Measurements from ENCODE around the gene AADAT.
A peak's percentile ranks its signal among the peaks of the same experiment; 100 is the strongest.
"Not testable (repeated sequence)": the region's sequence is repeated elsewhere in the genome, so short reads cannot be mapped to it uniquely, and the experiment has no call there.

AADAT gene

DNA sequence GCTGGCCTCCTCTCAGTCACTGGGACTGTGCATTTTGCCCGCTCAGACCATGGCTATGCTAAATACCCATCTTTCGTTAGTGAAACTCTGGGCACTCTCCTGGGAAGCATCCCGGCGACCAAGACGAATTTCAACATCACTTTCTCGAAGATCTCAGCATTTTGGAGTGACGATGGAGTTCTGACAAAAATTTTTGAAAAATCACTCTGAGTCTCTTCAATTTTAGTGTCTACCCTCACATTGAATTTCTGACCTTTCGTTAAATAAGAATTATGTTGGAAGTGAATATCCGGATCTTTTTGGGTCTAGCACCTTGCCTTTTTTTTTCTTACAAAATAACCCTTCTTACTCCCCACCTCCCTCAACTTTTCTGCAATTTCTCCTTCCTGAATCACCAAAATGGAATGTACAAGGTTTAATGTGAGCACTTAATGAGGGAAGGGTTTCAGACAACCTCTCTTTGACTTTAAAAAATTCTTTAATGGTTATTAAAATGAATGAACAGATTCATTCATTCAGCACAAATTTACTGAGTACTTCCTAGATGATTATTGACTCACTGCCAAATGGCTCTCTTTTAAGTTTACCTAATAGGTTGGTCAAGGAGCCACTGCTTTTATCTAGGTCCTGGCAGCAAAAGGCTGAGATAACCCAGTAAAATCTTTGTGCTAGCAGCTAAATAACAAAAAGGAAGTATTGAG, 746 bp upstream of the AADAT start:
- DNase-seq (ENCODE audit: extremely low read depth in 1 of 2, low read depth in 1 of 2): no peak

DNA sequence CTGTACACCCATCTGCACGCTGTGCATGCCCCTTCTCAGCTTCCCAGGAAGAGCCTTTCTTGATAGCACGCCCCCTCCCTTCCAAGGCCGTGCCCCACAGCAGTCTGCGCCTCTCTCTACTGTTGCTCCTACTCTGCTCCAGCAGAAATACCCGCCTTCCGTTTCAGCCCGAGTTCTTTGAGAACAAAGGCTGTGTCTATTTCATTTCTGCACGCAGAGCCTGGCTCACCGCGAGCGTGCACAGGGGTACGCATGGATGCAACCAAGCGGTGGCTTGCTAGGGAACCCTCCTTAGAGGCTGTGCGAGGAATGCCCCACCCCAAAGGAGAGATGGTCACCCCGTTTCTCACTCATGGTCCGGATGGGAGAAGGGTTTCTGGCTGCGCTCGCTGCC, 485 bp downstream of the AADAT start:
- no peak for DNase-seq (ENCODE audit: extremely low read depth in 1 of 2, low read depth in 1 of 2)

DNA sequence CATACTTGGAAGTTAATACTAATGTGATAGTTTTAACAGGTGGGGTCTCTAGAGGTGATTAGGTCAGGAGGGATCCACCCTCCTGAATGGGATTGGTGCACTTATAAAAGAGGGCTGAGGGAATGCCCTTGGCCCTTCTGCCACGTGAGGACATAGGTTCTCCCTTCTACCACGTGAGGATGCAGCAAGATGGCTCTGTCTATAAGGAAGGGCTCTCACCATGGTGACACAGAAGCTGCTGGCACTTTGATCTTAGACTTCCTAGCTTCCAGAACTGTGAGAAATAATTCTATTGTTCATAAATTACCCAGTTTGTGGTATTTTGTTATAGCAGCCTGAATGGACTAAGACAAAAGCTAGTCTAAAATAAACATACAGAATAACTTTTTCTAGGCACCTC, 1.0 kb downstream of the AADAT start:
- DNase-seq (ENCODE audit: extremely low read depth in 1 of 2, low read depth in 1 of 2): no peak

DNA sequence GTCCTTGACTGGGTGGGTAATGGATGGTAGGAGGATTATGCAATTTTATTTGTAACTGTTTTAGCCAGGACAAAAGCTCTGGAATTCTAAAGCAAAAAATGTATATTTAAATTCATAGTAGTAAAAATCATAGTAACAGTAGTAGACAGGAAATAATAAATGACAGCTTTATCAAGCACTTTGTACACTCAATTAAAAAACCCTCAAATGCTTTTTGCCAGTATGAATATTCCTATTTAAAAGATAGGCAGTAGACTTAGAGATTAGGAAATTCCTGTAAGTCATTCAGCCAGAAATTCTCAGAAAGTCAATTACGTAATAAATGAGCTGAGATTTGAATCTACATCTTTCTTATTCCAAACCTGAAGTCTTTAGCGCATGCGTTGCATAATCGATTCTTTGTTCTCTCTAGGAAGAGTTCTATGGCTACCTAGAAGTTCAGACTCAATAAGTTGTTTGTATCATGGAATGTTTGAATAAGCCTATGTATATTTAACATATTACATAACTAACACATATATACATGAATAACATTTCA, 2.5 kb downstream of the AADAT start:
- DNase-seq (ENCODE audit: extremely low read depth in 1 of 2, low read depth in 1 of 2): no peak

DNA sequence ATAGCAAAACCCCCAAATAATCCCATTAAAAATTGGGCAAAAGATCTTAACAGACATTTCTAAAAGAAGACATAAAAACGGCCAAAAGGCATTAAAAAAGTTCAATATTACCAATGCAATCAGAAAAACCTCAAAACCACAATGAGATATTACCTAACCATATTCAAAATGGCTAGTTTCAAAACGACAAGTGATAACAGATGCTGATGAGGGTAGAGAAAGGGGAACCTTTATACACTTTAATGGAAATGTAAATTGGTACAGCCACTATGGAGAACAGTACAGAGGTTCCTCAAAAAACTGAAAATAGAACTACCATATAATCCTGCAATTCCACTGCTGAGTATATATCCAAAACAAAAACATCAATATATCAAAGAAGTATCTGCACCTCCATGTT, 6.2 kb downstream of the AADAT start:
- DNase-seq (ENCODE audit: extremely low read depth in 1 of 2, low read depth in 1 of 2): no peak

DNA sequence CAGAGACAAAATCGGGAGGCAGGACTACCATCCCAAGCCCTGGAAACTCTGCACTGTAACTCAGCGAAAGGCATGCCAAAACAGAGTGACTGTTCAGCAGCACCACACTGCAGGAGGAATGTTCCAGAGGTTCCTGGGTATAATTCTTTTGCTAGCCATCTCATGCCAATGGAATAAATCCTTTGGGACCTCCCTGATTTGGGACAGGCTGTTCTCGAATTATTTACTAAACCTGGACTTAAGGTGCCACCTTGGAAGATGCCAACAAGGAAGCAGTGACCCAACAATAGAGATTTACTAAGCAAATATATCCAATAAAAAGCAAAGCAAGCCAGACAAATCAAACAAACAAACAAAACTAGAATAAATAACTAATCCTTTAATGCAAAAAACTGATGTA, 9.3 kb downstream of the AADAT start:
- no peak for DNase-seq (ENCODE audit: extremely low read depth in 1 of 2, low read depth in 1 of 2)

DNA sequence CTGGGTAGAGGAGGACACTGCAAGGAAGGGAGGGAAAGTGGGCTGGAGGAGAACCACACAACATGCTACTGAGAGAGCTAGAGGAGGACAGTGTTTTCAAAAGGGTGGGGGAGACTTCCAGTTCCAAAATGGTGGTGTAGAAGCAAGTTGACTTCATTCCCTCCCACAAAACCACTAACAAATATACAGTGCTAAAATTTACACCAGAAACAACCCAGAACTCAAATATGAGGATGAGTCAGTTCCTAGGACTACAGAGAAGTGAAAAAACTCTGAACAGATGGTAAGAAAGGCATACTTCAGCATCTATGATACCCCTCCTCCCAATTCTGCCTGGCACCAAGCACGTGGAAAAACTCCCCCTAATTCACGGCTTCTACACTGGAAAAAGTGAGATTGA, 9.8 kb downstream of the AADAT start:
- no peak for DNase-seq (ENCODE audit: extremely low read depth in 1 of 2, low read depth in 1 of 2)

DNA sequence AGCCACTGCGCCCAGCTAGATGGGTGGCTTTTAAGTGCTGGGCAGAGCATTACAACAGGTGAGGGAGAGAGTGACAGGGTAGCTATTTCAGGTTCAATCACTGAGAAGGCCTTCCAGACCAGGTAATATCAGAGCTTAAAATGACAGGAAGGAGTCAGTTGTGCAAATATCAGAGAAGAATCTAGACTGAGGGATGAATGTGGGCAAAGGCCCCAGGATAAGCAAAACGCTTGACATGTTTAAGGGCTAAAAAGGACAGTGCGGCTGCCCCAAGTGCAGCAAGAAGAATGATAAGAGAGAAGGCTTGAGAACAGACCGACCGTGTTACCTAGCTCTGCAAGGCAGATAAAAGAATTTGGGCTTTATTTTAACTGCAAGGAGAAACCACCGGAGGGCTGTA, 18.6 kb downstream of the AADAT start:
- DNase-seq (ENCODE audit: extremely low read depth in 1 of 2, low read depth in 1 of 2): no peak

DNA sequence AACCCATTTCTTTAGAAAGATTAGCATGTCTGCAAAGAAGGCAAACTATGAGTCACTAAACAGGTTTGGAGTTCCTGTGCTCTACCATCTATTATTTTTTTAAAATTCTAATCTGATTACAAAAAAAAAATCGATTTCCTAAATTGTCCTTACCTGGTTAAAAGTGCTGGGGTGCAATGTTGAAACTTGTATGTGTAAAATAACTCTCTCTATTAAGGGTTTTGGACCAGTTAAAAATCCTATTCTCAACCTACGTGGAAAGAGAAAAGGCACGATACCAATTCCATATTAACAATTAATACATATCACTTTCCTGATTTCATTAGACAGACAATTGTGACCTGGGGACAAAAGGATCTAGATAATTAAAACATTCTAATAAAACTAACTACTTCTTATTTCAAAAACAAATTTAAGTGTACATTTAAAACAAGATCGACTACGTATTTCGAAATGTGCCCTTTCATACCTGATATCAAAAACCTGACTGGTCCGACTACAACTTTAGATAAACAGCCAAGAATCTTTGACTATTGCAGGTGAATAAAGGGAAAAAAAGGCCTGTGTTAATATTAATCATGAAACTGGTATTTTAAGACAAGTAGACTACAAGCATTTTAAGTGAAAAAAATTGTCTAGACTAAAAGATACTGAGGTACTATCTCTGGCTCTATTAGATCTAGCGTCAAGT, 21.2 kb downstream of the AADAT start:
- no peak for DNase-seq (ENCODE audit: extremely low read depth in 1 of 2, low read depth in 1 of 2)

DNA sequence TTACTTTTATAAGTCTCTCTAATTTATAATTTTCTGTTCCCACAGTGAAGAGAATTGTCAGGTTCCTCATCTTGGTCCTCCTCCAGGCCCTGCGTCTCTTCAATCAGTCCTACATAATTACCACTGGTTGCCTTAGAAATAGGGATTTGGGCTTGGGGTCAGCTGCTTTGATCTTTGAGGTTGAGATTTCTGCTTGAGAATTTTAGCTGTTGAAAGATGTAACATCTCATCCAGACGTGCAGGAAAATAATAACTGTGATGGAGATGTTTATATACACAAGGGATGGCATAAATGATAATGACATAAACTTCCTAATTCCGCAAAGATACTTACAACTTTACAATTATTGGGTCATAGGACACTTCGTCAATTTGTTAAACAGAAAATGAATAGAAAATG, 30.3 kb downstream of the AADAT start:
- no peak for DNase-seq (ENCODE audit: extremely low read depth in 1 of 2, low read depth in 1 of 2)

DNA sequence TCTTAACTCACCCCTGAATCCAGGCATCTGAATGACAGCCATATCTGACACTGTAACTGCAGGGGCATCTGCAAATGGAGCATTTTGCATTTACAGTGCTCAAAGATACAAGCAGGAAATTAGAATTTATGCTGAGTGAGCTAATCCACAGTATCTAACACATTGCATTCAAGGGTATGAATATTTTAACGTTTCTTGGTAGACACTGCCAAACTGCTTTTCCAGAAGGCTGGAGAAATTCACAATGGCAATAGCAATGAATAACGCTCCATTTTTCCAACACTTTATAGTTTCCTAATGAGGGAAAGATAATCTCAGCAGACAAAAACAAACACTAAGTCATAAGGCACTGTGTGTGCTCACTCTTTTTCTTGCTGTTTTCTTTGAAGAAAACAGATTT, 30.9 kb downstream of the AADAT start:
- DNase-seq (ENCODE audit: extremely low read depth in 1 of 2, low read depth in 1 of 2): no peak

DNA sequence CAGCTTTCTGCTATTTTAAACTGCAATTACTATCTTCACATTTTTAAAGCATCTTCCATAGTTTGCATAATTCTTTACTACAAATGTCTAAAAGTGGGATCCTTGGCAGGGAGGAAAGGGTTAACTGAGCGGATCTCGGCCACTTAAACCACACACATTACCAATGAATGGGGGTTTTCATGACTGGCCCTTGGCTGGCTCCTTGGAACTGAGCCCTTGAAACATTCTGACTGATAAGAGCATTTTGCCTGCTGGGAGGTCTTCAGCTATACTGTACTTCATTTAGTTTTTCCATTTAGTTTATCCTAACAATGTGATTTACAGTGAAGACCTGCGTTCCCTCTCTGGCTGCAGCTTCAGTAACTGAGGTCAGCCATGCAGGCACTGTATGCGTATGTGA, 31.9 kb downstream of the AADAT start:
- no peak for DNase-seq (ENCODE audit: extremely low read depth in 1 of 2, low read depth in 1 of 2)

DNA sequence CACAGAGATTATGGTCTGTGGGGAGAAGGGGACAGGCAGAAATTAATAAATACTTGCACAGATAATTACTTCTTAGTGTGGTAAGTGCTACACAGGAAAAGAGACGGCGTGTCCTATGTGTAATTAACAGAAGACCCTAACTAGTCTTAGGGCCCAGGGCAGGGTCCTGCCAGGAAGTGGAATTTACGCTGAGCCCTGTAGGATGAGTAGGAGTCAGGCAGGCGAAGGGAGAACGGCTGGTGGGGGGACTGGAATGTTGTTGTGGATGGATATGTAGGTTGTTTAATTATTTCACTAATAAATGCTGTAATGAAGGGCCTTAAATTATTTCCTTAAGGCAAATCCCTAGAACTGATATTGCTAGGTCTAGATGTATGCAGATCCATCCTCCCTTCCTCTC, 36.8 kb downstream of the AADAT start:
- DNase-seq (ENCODE audit: extremely low read depth in 1 of 2, low read depth in 1 of 2): no peak

DNA sequence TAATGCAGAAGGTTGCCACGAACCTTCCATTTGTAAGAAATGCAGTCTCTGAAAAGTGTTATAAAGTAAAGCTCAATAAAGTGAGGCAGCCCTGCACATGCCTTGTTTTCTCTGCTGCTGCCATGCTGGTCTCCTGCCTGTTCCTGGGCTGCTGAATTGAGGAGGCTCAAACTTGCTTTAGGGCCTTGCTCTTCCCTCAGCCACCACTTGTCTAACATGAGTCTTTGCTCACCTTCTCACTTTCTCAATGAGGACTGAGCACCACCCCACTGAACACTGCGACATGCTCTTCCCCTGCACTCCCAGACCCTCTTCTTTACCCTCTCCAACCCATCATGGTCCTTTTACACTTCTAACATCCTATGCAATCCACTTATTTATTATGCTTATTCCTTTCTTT, 38.4 kb downstream of the AADAT start:
- no peak for DNase-seq (ENCODE audit: extremely low read depth in 1 of 2, low read depth in 1 of 2)

DNA sequence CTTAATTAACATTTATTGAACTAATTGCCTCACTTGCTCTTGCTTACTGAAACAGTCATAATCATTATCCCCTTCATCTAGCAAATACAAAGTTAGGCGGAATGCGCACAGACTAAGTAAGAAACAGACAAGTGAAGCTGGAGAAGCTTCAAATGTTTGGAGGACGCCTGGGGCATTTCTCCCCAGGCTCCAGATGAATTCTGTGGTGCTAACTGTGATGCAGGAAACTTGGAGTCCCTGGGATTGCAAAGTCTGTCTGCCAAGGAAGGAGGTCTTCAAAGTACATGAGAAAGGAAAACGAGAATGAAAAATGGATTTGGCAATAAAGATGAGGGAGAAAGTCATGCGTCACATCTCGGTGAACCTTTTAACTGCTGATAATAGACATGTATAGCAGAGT, 40.0 kb downstream of the AADAT start:
- DNase-seq (ENCODE audit: extremely low read depth in 1 of 2, low read depth in 1 of 2): no peak

DNA sequence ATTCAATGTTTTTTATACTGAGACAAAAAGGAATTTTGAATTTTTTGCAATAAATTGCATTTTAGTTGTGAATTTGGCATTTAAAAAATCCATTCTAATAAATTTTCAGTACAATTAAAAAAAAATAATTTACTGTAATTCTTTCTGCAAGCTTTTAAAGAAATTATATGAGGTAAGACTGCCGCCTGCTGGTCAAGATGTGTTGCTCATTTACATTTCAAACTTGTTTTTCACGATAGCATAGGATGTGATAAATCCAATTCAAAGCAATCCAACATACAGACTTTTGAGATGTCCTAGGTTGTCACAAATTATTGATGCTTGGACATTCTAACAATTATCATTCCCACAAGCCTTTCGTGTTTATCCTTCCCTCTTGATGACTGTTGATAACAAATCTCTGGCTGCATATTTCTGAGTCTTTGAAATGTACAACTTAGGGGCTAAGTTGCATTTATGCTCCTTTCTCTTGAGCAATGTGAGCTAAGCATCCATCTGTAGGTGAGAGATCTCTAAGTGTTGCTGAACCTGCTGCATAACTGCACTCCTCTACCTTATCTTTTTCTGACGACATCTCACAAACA, 41.9 kb downstream of the AADAT start:
- DNase-seq (ENCODE audit: extremely low read depth in 1 of 2, low read depth in 1 of 2): peak; percentile 16 to 40

DNA sequence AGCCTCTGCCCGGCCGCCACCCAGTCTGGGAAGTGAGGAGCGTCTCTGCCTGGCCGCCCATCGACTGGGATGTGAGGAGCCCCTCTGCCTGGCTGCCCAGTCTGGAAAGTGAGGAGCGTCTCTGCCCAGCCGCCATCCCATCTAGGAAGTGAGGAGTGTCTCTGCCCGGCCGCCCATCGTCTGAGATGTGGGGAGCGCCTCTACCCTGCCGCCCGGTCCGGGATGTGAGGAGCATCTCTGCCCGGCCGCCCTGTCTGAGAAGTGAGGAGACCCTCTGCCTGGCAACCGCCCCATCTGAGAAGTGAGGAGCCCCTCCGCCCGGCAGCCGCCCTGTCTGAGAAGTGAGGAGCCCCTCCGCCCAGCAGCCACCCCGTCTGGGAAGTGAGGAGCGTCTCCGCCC, 43.6 kb downstream of the AADAT start:
- DNase-seq (ENCODE audit: extremely low read depth in 1 of 2, low read depth in 1 of 2): not testable (repeated sequence)

DNA sequence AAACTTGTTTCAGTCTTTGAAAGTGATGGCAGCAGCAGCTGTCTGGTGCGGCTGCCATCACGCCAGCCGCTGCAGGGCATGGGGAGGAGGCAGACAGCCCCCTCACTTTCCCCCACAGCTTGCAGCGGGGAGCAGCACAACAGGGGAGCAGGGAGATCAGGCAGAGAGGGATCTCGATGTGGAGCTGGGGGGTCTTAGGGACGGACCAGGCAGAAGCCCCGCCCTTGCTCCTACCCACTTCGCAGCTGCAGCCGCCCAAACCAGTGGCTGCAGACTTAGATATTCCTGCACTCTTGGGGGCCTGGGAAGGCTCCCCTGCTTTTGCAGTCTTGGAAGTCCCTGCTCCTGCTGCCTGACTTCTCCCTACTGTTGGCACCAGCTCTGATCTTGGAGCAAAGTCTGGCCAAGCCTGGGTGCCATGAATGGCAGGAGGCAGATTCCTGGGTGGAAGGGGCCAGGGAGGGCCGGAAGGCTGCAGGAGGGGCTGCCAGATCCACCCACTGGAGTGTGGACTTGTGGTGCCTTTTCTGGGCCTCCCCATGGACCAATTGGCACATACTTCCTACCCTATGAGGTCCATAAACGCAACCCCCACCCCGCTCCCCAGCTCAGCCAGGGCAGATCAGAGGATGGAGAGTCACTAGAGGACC, 49.6 kb downstream of the AADAT start:
- DNase-seq (ENCODE audit: extremely low read depth in 1 of 2, low read depth in 1 of 2): no peak

DNA sequence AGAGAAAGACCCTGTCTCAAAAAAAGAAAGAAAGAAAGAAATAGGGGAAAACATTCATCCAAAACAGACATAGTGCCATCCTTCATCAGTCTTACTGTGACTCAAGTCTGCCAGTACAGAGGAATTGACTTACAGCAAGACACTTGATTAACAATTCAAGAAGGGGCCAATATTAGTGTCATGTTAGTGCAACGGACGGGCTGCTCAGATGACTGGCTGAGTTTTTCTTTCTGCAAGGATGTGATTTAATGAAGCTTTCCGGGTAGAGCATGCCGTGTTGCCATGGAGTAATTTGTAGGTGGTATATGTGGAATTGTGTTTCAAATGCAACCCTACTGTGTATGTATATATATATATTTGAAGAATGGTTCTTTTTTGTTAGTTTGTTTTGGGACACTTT, 51.0 kb downstream of the AADAT start:
- no peak for DNase-seq (ENCODE audit: extremely low read depth in 1 of 2, low read depth in 1 of 2)

DNA sequence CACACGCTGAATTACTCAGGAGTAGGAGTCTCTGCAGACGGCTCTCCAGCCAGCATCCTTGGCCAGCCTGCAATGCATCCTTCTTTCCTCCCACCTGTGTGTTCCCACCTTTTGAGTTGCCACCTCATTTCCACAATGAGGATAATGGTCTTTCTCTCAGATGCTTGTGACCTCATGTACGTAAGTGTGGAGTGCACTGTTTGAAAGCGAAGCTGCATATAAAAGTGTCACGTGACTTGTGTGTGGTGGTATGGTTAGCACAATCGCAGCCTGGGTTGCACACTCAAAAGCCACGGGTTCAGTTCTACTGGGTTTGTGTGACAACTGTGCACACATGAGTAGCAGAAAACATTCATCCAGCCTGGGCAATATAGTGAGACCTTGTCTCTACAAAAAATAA, 51.5 kb downstream of the AADAT start:
- DNase-seq (ENCODE audit: extremely low read depth in 1 of 2, low read depth in 1 of 2): no peak

DNA sequence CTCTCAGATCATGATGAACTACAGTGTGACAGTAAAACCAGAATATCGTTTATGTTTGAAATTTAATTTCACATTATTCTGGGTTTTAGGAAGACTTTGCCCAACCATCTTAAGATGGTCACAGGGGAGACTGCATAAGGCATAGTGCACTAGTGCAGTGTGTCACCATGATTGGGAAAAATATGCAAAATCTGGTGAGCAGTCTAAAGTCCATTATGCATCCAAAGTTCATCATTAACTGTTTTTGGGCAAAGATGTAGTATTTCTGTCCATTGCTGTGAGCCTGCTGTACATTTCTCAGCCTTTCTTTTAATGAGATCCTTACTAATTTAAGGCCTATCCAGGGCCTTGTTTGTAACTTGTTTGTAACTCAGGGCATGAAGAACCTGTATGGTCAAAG, 52.3 kb downstream of the AADAT start:
- DNase-seq (ENCODE audit: extremely low read depth in 1 of 2, low read depth in 1 of 2): no peak

DNA sequence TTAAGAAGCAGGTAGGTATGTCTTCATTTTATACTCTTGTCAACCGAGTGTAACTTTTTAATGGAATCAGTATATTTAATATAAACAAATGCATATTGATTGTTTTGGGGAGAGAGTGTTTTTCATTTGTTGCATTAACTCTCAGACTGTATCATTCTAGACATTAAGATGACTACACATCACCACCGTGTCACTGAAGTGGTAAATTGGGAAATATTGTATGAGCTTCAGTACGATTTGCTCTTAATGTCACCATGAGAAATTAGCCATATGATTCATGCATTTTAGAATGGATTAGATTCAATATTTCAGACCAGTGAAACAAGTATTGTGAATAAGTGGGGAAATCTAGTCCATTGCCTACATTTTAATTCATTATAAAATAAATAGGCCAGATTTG, 53.9 kb downstream of the AADAT start:
- DNase-seq (ENCODE audit: extremely low read depth in 1 of 2, low read depth in 1 of 2): no peak
